HT1080 (cell line): ENCODE measurements around the gene PYGB. TPM values are rescaled to one million over a fixed set of nuclear protein-coding genes. Genes with fewer than 3 reads are reported as not detected.

ENCODE experiments used
- DNase-seq: peaks from one replicate; pipeline ENCODE4 v3.0.0-alpha.2; 2015; ENCODE audit warnings: low read depth
- total RNA-seq: library from RNA; depleted of rRNA; stranded (reverse); fragments of >200 nt; shearing (Covaris generic); gene quantifications from 2 replicates; pipeline ENCODE4 v1.2.3, GENCODE V29; 2014

The PYGB gene
- total RNA-seq, 1 experiment from 2014 or later, result 121 TPM

DNA sequence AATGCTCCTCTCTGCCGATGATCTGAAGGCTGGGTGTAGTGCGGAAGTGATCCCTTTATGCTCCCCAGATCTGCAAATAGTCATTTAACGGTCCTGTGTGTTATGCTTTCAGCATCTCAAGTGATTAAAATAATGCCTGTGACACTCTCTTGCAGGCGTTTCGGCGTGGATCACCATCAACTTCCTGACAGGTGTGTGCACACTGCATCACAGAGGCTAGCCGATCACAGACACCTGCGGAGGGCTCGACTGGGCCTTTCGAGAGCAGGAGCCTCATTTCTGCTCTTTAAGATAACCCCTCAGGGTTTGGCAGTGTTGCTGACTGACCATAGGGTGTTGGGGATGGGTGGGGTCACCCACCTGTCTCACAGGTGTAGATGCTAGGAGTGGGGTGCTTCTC is 32.4 kb upstream of the PYGB start:
- DNase-seq, result no peak

DNA sequence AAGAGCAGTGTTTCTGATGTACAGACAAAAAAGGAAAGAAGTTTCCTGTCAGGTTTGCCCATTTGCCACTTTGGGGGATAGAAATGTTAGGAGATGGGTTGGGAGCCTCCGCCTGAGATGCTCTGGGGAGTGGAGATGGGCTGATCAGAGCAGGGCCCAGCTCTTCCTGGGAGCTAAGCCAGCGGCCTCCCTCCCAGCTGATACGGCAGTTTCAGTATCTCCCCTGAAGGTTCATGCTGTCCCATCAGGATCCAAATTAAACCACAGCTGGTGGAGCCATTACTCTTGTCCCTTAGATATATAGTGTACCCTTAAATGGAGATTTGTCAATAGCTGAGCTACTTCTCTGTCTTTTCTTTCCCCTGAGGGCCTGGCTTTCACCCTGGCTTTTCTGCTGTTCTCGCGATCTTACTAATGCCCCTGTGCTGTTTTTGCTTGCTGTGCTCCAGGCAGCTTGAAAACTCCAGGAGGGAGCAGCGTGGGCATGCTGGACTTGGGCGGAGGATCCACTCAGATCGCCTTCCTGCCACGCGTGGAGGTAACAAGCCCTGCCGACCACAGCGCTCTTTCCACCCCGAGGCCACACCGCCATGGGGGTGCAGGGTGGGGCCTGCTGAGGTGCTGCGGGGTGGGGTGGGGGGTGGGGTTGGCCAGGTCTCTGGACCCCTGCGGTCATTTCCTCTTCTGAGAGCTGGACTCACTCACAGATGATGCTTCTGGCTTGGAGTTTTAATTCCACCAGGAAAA is 31.5 kb upstream of the PYGB start:
- no peak for DNase-seq

DNA sequence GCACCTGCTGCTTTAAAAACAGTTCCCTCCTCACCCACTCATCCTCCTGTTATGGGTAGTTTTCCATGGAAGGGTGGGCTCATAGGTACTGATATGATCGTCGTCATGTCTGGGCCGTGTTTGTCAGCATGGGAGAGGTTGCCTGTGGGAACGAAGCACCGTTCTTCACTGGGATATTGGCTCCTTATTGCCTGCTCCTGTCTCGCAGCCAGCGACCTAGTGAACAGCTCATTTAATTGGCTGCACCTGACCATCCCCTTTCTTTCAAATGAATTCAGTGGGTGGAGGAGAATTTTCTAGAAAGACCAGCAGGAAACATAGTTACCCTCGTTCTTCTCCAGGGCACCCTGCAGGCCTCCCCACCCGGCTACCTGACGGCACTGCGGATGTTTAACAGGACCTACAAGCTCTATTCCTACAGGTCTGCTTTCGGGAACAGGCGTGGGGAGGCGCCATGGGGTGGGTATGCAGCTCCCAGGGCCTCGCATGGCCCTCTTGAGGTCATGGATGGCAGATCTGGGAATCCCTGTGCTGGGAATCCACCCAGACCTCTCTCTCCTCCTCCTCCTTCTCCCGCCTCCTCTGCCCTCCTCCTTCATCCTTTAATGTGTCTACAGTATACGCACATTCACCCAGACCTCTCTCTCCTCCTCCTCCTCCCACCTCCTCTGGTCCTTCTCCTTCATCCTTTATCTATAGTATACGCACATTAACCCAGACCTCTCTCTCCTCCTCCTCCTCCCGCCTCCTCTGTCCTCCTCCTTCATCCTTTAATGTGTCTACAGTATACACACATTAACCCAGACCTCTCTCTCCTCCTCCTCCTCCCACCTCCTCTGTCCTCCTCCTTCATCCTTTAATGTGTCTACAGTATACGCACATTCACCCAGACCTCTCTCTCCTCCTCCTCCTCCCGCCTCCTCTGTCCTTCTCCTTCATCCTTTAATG is 30.4 kb upstream of the PYGB start:
- DNase-seq, result no peak

DNA sequence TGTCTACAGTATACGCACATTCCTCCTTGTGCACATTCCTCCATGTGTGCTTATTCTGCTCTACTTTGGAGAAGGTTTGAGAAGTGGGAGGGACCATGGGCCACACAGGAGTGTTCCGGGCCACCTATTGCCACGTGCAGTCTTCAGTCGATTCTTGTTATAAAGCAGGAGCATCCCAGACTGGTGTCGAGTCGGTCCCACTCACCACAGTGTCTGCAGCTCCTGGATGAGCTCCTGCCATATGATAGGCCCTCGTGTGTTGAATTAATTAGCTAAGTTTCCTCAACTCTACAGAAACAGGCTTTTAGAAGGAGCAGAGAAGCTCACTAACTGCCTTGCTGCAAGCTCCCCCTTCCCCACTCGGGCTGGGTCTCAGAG is 29.8 kb upstream of the PYGB start:
- no peak for DNase-seq

DNA sequence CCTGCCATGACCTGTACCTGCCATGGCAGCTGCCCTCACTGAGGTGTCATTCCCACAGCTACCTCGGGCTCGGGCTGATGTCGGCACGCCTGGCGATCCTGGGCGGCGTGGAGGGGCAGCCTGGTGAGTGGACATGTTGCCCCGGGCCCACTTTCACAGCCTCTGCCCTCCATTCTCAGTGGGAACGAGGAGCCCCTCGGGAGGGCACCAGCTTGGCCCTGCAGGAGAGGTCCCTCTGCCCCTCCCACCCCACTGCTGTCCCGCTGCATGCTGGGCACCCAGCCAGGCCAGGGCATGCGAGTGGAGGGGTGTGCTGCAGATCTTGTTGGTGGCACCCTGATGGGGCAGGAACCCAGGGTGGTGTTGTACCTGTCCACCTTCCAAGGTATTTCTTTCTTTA is 29.4 kb upstream of the PYGB start:
- DNase-seq, result no peak

DNA sequence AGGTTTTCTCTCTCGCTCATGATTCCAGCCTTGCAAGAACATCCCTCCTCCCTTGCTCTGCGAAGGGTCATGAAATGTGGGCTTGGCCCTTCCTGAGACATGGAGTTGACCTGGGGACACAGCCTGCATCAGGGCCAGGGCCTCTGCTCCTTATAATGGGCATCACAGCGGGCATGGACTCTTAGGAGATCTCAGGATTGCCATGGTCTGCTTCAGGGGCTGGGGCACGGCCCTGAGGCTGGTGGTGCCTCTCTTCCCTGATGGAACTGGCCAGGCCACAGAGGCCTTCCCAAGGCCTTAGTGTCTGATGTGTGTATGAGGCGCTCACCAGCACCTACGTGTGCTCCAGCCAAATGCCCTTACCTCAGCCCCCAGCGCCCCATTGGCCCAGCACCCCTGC is 28.5 kb upstream of the PYGB start:
- DNase-seq, result no peak

DNA sequence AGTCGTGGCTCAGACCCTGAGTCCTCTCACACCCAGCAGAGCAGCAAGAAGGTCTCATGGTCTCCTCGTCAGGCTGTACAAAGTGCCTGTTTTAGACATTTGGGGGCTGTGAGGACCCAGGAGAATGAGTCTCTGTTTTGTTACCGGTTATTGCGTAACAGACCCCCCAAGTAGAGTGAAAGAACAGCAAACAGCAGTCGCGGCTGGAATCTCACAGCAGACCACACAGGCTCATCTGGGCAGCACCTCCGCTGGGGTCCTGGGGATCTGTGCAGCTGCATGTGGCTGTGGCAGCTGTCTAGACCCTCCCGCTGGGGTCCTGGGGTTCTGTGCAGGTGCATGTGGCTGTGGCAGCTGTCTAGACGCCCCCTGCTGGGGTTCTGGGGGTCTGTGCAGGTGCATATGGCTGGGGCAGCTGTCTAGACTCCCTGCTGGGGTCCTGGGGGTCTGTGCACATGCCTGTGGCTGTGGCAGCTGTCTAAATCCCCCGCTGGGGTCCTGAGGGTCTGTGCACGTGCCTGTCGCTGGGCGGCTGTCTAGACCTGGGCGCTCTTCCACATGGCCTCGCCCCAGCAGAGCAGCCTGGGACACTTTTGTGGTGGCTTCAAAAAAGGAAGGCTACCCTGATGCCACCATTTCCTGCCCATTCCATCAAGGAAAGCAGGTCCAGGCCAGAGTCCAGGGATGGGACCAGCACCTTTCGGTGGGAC is 27.7 kb upstream of the PYGB start:
- DNase-seq, result no peak

DNA sequence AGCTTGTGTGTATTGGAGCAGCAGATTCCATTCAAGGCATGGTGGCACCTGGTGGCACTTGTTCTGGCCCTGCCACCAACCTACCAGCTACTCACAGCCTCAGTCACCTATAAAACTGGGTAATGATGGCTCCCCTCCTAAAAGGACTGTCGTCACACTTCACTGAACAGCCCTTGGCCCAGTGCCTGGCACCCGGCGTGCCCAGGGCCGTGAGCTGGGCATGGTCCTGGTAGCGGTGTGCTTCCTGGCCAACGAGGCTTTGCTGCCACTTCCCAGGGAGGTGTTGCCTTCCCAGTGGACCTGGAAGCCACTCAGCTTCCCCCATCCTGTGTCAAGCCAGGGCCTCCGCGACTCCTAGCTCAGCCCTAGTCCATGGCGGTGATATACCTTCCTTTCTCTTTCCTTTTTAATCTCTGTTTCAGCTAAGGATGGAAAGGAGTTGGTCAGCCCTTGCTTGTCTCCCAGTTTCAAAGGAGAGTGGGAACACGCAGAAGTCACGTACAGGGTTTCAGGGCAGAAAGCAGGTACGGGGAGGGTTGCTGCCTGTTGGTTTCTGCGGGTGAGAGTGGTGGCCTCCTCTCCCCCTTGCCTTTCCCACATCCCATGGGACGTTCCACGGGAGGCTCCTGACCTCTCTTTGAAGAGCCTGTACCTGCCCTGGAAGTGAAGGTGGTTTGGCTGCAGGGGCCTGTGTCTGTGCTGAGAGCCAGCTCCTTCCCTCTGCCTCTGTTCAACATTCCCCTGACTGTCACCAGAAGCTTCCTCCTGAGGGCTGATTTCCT is 26.9 kb upstream of the PYGB start:
- DNase-seq, result no peak

DNA sequence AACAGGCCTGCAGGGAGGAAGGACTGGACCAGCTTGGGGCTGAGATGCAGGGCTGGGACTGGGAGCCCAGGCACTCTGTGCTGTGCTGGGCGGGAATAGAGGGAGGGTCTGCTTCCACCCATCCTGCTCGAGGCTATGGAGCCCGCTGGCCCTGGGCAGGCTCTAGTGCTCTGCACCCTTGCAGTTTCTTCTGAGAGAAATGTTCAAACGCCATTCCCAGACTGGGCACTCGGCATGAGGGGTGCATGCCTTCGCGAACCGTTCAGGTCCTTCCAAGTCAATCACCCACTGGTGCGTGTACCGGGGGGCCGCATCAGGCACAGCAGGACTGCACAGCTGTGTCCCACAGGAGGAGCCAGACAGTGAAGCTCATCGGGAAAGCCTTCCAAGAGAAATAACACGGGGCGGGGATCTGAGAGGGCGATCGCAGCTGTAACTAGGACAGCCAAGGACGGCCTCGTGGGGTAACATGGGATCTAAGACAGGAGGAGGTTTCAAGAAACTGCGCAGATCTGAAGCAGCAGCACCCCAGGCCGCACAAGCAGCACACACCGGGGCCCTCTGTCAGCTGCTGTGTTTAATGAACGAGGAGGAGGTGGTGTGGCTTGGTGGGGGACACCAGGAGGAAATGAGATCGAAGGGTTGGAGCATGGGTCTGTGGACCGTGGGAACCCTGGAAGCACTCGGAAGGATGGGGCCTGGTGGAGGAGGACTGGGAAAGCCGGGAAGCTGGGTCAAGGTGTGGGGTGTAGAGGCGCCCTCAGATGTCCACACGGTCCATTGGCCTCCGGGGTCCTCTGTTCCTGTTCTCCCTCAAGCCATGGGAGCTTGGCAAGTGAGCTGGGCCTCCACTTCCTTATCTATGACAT is 26.1 kb upstream of the PYGB start:
- no peak for DNase-seq

DNA sequence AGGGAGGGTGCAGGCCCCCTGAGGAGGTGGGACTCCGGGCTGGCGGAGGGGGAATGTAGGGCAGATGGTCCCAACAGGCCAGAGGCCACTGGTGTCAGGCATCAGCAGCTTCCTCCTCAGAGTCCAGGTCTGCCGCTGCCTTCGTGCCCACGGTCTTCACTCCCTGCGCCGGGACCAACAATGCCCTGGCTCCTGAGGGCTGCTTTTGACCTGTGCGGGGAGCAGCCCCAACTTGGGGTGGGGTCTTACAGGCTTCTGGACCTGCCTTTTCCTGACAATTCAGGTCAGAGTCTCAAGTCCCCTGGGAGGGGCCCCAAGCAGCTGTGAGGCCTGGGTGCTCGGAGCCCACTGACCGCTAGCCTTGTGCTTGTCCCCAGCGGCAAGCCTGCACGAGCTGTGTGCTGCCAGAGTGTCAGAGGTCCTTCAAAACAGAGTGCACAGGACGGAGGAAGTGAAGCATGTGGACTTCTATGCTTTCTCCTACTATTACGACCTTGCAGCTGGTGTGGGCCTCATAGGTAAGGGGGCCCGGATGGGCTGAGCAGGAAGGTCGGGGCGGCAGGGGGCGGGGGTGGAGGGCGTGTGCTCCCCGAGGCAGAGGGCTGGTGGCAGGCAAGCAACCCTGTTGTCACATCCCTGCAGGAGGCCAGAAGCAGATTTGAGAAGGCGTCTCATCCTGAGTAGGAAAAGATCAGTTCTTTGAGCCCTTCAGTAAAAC is 25.3 kb upstream of the PYGB start:
- no peak for DNase-seq

DNA sequence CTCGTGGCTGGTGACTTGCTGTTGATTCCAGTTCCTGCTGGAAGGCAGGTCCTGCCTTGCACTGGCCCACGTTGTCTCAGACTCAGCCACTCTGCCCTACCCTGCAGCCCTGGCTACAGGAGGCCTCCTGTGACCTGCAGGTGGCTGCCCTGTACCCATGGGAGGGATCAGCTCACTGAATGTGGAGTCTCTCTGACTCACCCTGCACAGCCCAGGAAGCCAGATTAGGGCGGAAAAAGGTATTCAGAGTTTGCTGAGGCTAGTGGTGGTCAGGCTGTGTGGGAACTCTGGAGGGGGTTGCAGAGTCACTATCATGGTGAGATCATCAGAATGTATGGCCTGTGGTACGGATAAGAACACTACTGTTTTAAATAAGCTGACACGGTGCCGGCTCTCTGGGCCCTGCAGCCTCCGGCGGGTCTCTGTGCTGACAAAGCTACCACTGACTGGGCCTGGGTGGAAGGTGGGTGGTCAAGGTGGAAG is 24.7 kb upstream of the PYGB start:
- DNase-seq, result peak; percentile 99

DNA sequence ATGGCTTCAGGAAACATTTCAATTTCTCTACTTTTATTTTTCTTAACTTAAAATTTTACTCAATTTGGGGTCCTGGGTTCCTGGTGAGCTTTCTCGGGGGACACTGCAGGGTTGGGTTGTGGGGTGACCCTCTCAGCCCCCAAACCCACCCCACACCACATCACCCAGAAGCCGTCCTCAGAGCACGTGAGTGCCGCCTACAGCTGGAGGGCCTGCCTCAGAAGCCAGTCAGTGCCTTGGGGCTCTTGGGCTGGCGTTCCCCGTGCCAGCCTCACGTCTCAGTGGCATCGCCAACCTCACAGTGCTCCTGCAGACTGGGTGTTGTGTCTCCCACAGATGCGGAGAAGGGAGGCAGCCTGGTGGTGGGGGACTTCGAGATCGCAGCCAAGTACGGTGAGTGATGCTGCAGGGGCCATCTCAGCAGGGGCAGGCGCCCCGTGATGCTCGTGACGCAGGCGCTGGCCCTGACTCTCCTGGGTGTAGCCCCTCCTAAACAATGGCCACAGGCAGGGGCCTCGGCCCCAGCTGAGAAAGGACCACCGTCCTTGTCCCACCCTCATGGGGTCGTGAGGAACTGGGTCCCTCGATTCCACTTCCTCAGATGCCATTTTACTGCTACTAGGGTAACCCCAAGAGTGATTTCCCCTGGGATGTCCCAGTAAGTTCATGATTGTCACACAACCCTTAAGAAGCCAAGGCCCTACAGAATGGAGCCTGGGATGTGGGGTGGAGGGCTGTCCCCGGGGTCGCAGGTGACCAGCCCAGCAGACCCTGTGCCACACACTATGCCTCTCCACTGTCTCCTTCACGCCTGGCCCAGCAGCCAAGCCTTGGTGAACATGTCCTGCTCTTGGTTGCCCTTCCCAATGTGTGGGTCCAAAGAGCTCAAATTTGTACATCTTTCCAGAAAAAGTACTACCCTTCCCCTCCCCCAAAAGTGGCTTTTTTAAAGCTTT is 23.8 kb upstream of the PYGB start:
- DNase-seq, result no peak

DNA sequence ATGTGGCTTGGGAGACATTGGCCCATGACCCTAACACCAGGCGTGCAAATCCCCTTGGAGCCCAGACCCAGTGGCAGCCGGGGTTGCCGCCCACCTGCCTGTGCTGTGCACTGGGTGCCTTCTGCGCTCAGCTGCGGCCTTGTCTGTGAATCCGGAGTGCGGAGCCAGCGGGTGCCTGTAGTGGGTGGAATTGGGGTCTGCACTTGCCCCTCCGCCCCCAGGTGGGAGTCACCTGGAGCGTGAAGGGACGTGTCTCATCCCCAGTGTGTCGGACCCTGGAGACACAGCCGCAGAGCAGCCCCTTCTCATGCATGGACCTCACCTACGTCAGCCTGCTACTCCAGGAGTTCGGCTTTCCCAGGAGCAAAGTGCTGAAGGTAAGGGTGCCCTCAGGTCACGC is 22.9 kb upstream of the PYGB start:
- DNase-seq, result no peak

DNA sequence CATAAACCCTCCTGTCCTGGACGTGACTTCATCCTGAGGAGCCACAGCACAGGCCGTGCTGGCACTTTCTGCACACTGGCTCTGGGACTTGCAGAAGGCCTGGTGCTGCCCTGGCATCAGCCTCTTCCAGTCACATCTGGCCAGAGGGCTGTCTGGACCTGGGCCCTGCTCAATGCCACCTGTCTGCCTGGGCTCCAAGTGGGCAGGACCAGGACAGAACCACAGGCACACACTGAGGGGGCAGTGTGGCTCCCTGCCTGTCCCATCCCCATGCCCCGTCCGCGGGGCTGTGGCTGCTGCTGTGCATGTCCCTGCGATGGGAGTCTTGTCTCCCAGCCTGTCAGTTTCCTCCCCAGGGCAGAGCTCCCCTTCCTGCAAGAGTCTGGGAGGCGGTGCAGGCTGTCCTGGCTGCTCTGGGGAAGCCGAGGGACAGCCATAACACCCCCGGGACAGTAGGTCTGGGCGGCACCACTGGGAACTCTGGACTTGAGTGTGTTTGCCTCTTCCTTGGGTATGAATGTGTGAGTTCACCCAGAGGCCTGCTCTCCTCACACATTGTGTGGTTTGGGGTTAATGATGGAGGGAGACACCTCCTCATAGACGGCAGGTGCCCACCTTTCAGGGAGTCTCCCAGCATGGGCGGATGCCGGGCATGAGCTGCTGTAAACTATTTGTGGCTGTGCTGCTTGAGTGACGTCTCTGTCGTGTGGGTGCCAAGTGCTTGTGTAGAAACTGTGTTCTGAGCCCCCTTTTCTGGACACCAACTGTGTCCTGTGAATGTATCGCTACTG is 22.0 kb upstream of the PYGB start:
- no peak for DNase-seq

DNA sequence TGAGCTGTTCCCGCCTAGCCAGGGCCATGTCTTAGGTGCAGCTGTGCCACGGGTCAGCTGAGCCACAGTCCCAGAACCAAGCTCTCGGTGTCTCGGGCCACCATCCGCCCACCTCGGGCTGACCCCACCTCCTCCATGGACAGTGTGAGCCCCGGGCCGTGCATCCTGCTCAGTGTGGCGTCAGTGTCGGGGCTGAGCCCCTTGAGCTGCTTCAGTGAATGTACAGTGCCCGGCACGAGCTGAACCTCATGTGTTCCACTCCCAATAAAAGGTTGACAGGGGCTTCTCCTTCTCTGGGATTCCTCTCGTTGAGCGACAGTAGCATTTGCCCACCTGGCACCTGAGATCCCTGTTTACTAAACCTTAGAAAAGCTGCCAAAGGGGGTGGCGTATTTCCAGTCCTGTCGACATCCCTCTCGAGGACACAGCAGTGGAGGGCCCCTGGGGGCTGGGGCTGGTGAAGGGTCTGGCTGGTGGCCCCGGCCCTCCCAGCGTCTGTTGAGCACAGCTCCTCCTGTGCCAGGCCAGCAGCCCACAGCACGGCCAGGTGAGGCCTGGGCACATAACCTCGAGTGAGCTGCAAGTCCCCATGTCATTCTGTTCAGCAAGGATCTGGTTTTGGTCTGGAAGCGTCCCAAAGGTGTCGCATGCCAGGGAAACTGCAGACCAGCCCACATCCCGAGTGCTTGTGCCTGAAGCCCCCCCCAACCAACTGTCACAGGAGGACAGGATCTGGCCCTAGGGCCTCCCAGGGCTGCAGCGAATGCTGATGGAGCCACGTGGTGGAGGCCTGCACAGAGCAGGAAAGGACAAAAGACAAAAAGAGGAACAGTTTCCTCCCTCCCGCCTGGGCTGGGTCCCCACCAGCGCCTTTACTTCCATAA is 21.2 kb upstream of the PYGB start:
- DNase-seq, result no peak

DNA sequence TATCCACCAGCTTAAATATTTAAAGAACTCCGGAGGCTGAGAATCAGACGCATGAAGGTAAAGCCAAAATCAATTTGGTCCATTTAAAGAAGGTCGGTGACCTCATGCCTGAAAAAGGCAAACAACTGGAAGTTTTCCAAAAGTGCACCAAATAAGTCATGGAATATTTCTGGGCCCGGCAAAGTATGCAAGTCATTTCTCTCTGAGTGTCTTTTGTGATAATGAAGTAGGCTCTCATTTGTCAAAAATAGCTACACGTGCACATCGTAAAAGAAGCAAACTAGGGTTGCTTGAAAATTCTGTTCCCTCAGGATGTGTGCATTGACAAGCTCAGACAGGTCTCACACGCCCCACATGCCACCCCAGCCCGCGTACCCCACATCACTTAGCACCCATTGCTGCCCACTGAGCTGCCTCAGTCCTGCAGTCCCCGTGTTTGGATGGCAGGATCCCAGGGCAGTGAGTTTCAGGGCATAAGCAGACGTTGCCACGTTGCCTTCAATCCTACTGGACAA is 20.5 kb upstream of the PYGB start:
- peak; percentile 21 for DNase-seq
